HCT116 (cell line): ENCODE measurements around the gene PPP6C. TPM values are rescaled to one million over a fixed set of nuclear protein-coding genes. Genes with fewer than 3 reads are reported as not detected.

Source experiments
- ATAC-seq: fragments of 200-7000 bp; cut with Tn5 transposase; 2 replicates; pipeline ENCODE4 v1.9.1; 2020; ENCODE audit warnings: mild to moderate bottlenecking, moderate library complexity
- BruUV-seq: library from RNA; stranded (reverse); fragments of 400-500 nt; replicated peaks from 2 replicates; lab custom pipeline; 2021; lab: Mats Ljungman, UMichigan
- CTCF ChIA-PET: fragments of 300-600 bp; sonication (Branson Sonifier 250); formaldehyde crosslinking; loops from one replicate; lab custom pipeline; 2021; ENCODE audit warnings: antibody characterized with exemption; lab: Charles Lee
- POLR2A ChIA-PET: fragments of 300-600, 350-600 bp; sonication (Branson Sonifier 250); formaldehyde crosslinking; loops from one replicate; lab custom pipeline; 2021; ENCODE audit warnings: antibody characterized with exemption; lab: Charles Lee
- RAD21 ChIA-PET, 2 experiments: fragments of 300-600 bp; sonication (Branson Sonifier 250); formaldehyde crosslinking; loops; one replicate each; lab custom pipeline; 2023; ENCODE audit warnings: low total read pairs in 2 of 2; ENCODE audit not compliant: uncharacterized antibody in 2 of 2, unreplicated experiment in 2 of 2, low non-redundant PET in 1 of 2; lab: Charles Lee
- DNase-seq: peaks from one replicate; pipeline ENCODE4 v3.0.0-alpha.2; 2010; ENCODE audit warnings: low read depth, low spot score
- H2AFZ ChIP-seq: fragments of 200-600 bp; shearing (Covaris generic), sonication (generic); 2 replicates; pipeline ENCODE4 v1.6.1; 2017; ENCODE audit warnings: low read depth, mixed run types, mixed read lengths, antibody characterized with exemption, low read length; ENCODE audit not compliant: poor library complexity, severe bottlenecking
- H3K27ac ChIP-seq: 2 replicates; pipeline ENCODE4 v1.5.1; 2012; ENCODE audit warnings: low read depth, low read length
- H3K27me3 ChIP-seq: fragments of 200-600 bp; sonication (generic); 2 replicates; pipeline ENCODE4 v1.6.1; 2016; ENCODE audit warnings: mixed run types, low read length, mixed read lengths; ENCODE audit not compliant: insufficient read depth
- H3K36me3 ChIP-seq, 2 experiments: fragments of 200-500 bp in 1 of 2; fragments of 200-600 bp in 1 of 2; sonication (Bioruptor generic) in 1 of 2; sonication (generic) in 1 of 2; 2 replicates each; pipeline versions ENCODE4 v1.5.1 to v1.6.1; 2014 to 2016; ENCODE audit warnings: low read length in 2 of 2, inconsistent platforms in 1 of 2, mixed read lengths in 1 of 2, mixed run types in 1 of 2; ENCODE audit not compliant: insufficient read depth in 2 of 2, control insufficient read depth in 1 of 2
- H3K4me1 ChIP-seq, 2 experiments: fragments of 200-600 bp in 1 of 2; sonication (generic) in 1 of 2; 2 replicates each; pipeline versions ENCODE4 v1.5.1 to v1.6.1; 2012 to 2017; ENCODE audit warnings: low read length in 2 of 2, inconsistent platforms in 1 of 2, mild to moderate bottlenecking in 1 of 2, mixed read lengths in 1 of 2, mixed run types in 1 of 2, moderate library complexity in 1 of 2; ENCODE audit not compliant: insufficient read depth in 2 of 2, control insufficient read depth in 1 of 2
- H3K4me2 ChIP-seq: fragments of 200-600 bp; sonication (generic); 2 replicates; pipeline ENCODE4 v1.6.1; 2017; ENCODE audit warnings: mixed run types, low read length, mixed read lengths
- H3K4me3 ChIP-seq, 2 experiments: fragments of 200-600 bp in 1 of 2; sonication (generic) in 1 of 2; replicated peaks in 1 of 2; 2 replicates each; pipeline ENCODE4 v1.5.1; 2011 to 2016; ENCODE audit warnings: low read length in 2 of 2, control low read depth in 1 of 2, low read depth in 1 of 2, mild to moderate bottlenecking in 1 of 2, mixed read lengths in 1 of 2, mixed run types in 1 of 2
- H3K79me2 ChIP-seq: fragments of 200-600 bp; sonication (generic); 2 replicates; pipeline ENCODE4 v1.6.1; 2017; ENCODE audit warnings: mild to moderate bottlenecking, mixed run types, low read length, moderate library complexity, mixed read lengths; ENCODE audit not compliant: insufficient read depth
- H3K9ac ChIP-seq: fragments of 200-600 bp; sonication (generic); 2 replicates; pipeline ENCODE4 v1.6.1; 2016; ENCODE audit warnings: low read length, mixed read lengths
- H3K9me2 ChIP-seq: fragments of 200-600 bp; sonication (generic), shearing (Covaris generic); 2 replicates; pipeline ENCODE4 v1.6.1; 2017; ENCODE audit warnings: mixed run types, mild to moderate bottlenecking, moderate library complexity; ENCODE audit not compliant: insufficient read depth
- H3K9me3 ChIP-seq, 2 experiments: fragments of 200-500 bp in 1 of 2; fragments of 200-600 bp in 1 of 2; sonication (Bioruptor generic) in 1 of 2; sonication (generic) in 1 of 2; 2 replicates each; pipeline ENCODE4 v1.6.1; 2014 to 2017; ENCODE audit warnings: low read length in 2 of 2, mixed read lengths in 2 of 2, inconsistent platforms in 1 of 2, low read depth in 1 of 2, mild to moderate bottlenecking in 1 of 2, mixed run types in 1 of 2, moderate library complexity in 1 of 2; ENCODE audit not compliant: control insufficient read depth in 1 of 2, insufficient read depth in 1 of 2
- H4K20me1 ChIP-seq: fragments of 200-600 bp; sonication (generic), shearing (Covaris generic); 2 replicates; pipeline ENCODE4 v1.6.1; 2017; ENCODE audit warnings: mixed run types, mild to moderate bottlenecking, moderate library complexity; ENCODE audit not compliant: insufficient read depth
- ATF3 ChIP-seq: IDR thresholded peaks from 2 replicates; pipeline ENCODE4 v1.6.1; 2012
- CBX3 ChIP-seq: IDR thresholded peaks from 2 replicates; pipeline ENCODE4 v1.6.1; 2012; ENCODE audit warnings: low read depth
- CTCF ChIP-seq, 3 experiments: fragments of 200-600 bp in 1 of 3; sonication (generic) in 1 of 3; IDR thresholded peaks in 2 of 3; conservative IDR thresholded peaks in 1 of 3; 2 replicates each; pipeline ENCODE4 v1.5.1; 2012 to 2017; ENCODE audit warnings: low read depth in 2 of 3, low read length in 2 of 3, antibody characterized with exemption in 1 of 3, borderline replicate concordance in 1 of 3, control low read depth in 1 of 3, mild to moderate bottlenecking in 1 of 3, mixed read lengths in 1 of 3, mixed run types in 1 of 3, moderate library complexity in 1 of 3; ENCODE audit not compliant: insufficient read depth in 1 of 3
- MAX ChIP-seq: IDR thresholded peaks from 2 replicates; pipeline ENCODE4 v1.6.1; 2012
- POLR2A ChIP-seq: IDR thresholded peaks from 2 replicates; pipeline ENCODE4 v1.7.0; 2011; ENCODE audit warnings: borderline replicate concordance; ENCODE audit not compliant: insufficient read depth, insufficient read length; ENCODE audit errors: extremely low read depth
- RAD21 ChIP-seq: IDR thresholded peaks from 2 replicates; pipeline ENCODE4 v1.6.1; 2012; ENCODE audit warnings: low read depth, mild to moderate bottlenecking
- SIN3A ChIP-seq: IDR thresholded peaks from 2 replicates; pipeline ENCODE4 v1.6.1; 2012; ENCODE audit warnings: low read depth
- SP1 ChIP-seq: IDR thresholded peaks from 2 replicates; pipeline ENCODE4 v1.6.1; 2012; ENCODE audit warnings: low read depth
- TCF7L2 ChIP-seq: IDR thresholded peaks from 2 replicates; pipeline ENCODE4 v1.7.0; 2011; ENCODE audit warnings: borderline replicate concordance, inconsistent platforms; ENCODE audit not compliant: insufficient read depth, insufficient read length; ENCODE audit errors: extremely low read depth
- ZFX ChIP-seq: fragments of 450-650 bp; IDR thresholded peaks from 2 replicates; pipeline ENCODE4 v1.6.1; 2017
- intact Hi-C: fragments of 100-400 bp; cut with micrococcal nuclease; formaldehyde crosslinking; loops from 2 replicates; pipeline ENCODE4 v1.10.0; 2022
- total RNA-seq: library from RNA; stranded (reverse); gene quantifications from one replicate; pipeline ENCODE4 v1.2.1, GENCODE V29; 2021; ENCODE audit not compliant: unreplicated experiment

PPP6C gene
- total RNA-seq, 1 experiment from 2014 or later = 35.4 TPM

GRCh38 chr9:125189011-125189360 is 617 bp downstream of the PPP6C start:
- intact Hi-C loops = no loop called here
- POLR2A ChIA-PET = no interaction called here
- H3K4me2 ChIP-seq = peak overlapping the region; percentile 86
- peaks cover 54% of the 10 kb centered on the region for H3K79me2 ChIP-seq
- no peaks in the 10 kb centered on the region; the same call in 1 of the 2 replicates for H4K20me1 ChIP-seq
- TF ChIP-seq POLR2A = peak; percentile 3
- TF ChIP-seq RAD21 = no peak
- TF ChIP-seq, all 23 proteins: peak for 1
- no peak for DNase-seq
- H3K9me2 ChIP-seq = no peaks in the 10 kb centered on the region
- ChIA-PET RAD21 (no interaction called here), CTCF (no interaction called here)
- ATAC-seq = peak; percentile 19
- H3K4me1 ChIP-seq = peaks cover 14 to 16% of the 10 kb centered on the region in 2 experiments
- H2AFZ ChIP-seq = no peak overlapping the region
- H3K4me3 ChIP-seq = peak overlapping the region; percentile 96 to 97
- H3K27ac ChIP-seq = peak overlapping the region; percentile 82
- peak overlapping the region; percentile 90 for H3K9ac ChIP-seq
- H3K36me3 ChIP-seq = no peaks in the 10 kb centered on the region
- BruUV-seq = TSS peak; percentile 76
- no peaks in the 10 kb centered on the region for H3K27me3 ChIP-seq
- no peaks in the 10 kb centered on the region for H3K9me3 ChIP-seq

GRCh38 chr9:125183561-125183960 is 6.0 kb downstream of the PPP6C start:
- BruUV-seq = no TSS peak
- no peak for TF ChIP-seq SIN3A
- no peak for TF ChIP-seq ZFX
- no peak for TF ChIP-seq MAX
- TF ChIP-seq CBX3 = no peak
- no peak for TF ChIP-seq SP1
- TF ChIP-seq CTCF (IDR thresholded peaks at IDR 0.05 in 2 of 3, conservative IDR thresholded peaks at IDR 0.05 in 1 of 3; ENCODE audit: borderline replicate concordance in 1 of 3, insufficient read depth in 1 of 3, low read depth in 2 of 3, low read length in 2 of 3) = no peak
- TF ChIP-seq ATF3 = no peak
- no peak for TF ChIP-seq TCF7L2
- Histone ChIP-seq H3K4me2 (no peak overlapping the region), H3K9me2 (no peaks in the 10 kb centered on the region), H3K4me3 (no peak overlapping the region), H3K9me3 (no peaks in the 10 kb centered on the region), H3K27ac (no peak overlapping the region), H3K79me2 (peaks cover 96% of the 10 kb centered on the region), H4K20me1 (no peaks in the 10 kb centered on the region), H3K9ac (no peak overlapping the region), H3K4me1 (peaks cover 10 to 11% of the 10 kb centered on the region in 2 experiments; a peak in 3 of 4 replicates), H3K27me3 (no peaks in the 10 kb centered on the region), H3K36me3 (no peaks in the 10 kb centered on the region), H2AFZ (no peak overlapping the region)
- POLR2A ChIA-PET = no interaction called here
- DNase-seq (no peak), ATAC-seq (no peak)
- RAD21 ChIA-PET = no interaction called here
- intact Hi-C loops = no loop called here
- CTCF ChIA-PET = no interaction called here
